Stimulated activated CD8-positive, alpha-beta memory T cell treated with anti-CD3 and anti-CD28 coated beads, Interleukin-7, amount 100 ng/mL, for 1 hour (primary cell): ENCODE measurements around the gene TMEM100.

Experiments used
- DNase-seq, 2 donors: peaks; one replicate each; pipeline ENCODE4 v3.0.0-alpha.2; 2020; ENCODE audit warnings: low read depth in 2 of 2

The TMEM100 gene

GRCh38 chr17:55743103-55743679 is 20.5 kb upstream of the TMEM100 start:
- DNase-seq, result no peak

- DNase-seq, result no peak
These were observed 19.8 kb upstream of the TMEM100 start for GRCh38 chr17:55742272-55743102.

- DNase-seq, result no peak
These were observed 18.7 kb upstream of the TMEM100 start for GRCh38 chr17:55741356-55741700.

GRCh38 chr17:55740511-55741355 is 18.1 kb upstream of the TMEM100 start:
- DNase-seq, result no peak

GRCh38 chr17:55737976-55738501 is 15.4 kb upstream of the TMEM100 start:
- no peak for DNase-seq

- DNase-seq, result no peak
These were observed 13.2 kb upstream of the TMEM100 start for GRCh38 chr17:55735731-55736405.

- no peak for DNase-seq
These were observed 11.6 kb upstream of the TMEM100 start for GRCh38 chr17:55734128-55734781.

- DNase-seq, result no peak
These were observed 9.1 kb upstream of the TMEM100 start for GRCh38 chr17:55731586-55732250.

GRCh38 chr17:55730808-55731207 is 8.1 kb upstream of the TMEM100 start:
- no peak for DNase-seq

GRCh38 chr17:55730380-55730779 is 7.7 kb upstream of the TMEM100 start:
- no peak for DNase-seq

- no peak for DNase-seq
These were observed 6.8 kb upstream of the TMEM100 start for GRCh38 chr17:55729484-55729883.

GRCh38 chr17:55728833-55729232 is 6.2 kb upstream of the TMEM100 start:
- DNase-seq, result no peak

- DNase-seq, result no peak
These were observed 5.7 kb upstream of the TMEM100 start for GRCh38 chr17:55728361-55728760.

- DNase-seq, result no peak
These were observed 5.3 kb upstream of the TMEM100 start for GRCh38 chr17:55727920-55728319.

GRCh38 chr17:55727275-55727674 is 4.6 kb upstream of the TMEM100 start:
- no peak for DNase-seq

- DNase-seq, result no peak
These were observed 3.8 kb upstream of the TMEM100 start for GRCh38 chr17:55726440-55726839.

GRCh38 chr17:55723488-55723848 is 804 bp upstream of the TMEM100 start:
- DNase-seq, result no peak

- DNase-seq, result no peak
These were observed 488 bp downstream of the TMEM100 start for GRCh38 chr17:55722016-55722736.

- DNase-seq, result no peak
These were observed 1.5 kb downstream of the TMEM100 start for GRCh38 chr17:55720919-55721836.
